Cardiac septum (tissue), 1 donor: ENCODE results near the gene PTPRN2. TPM values are rescaled to one million over a fixed set of nuclear protein-coding genes. Genes with fewer than 3 reads are reported as not detected.

Source experiments
- DNase-seq: peaks from one replicate; pipeline ENCODE4 v3.0.0-alpha.2; 2020; ENCODE audit warnings: low spot score
- intact Hi-C: fragments of 100-400 bp; cut with DNase I; formaldehyde crosslinking; loops from one replicate; pipeline ENCODE4 v1.14.0; 2022
- total RNA-seq: library from RNA; stranded (reverse); fragmentation: NEBNext Ultra II Directional; extraction: Animal tissue kit (Norgen Biotek cat#: 25700); gene quantifications from one replicate; pipeline ENCODE4 v1.2.1, GENCODE V29; 2021
- donor health status: DM: no; HTN: no; CAD: no.

The PTPRN2 gene
- total RNA-seq, 1 donor from 2014 or later = 0.92 TPM

DNA sequence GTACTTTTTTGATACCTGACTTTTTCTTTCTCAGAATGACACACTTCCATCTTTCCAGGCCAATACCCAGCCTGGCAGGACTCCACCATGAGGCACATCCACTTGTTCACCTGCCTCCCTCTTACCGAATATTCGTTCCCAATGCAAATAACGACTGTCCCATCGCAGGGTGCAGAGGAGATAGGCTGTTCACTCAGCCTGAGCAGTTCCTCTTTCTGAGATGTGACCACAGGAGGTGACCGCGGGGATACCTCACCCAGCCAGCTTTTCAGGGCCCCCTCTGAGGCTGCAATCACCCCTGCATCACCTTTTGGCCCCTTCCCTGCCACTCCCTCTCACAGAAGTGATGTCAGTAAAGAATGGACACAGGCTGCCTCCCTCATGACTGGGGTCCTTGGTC lies 28.3 kb downstream of the PTPRN2 start:
- DNase-seq = no peak
- intact Hi-C loops = no loop called here

- intact Hi-C loops = no loop called here
- DNase-seq = no peak
Measured at GRCh38 chr7:158558816-158559215, 28.8 kb downstream of the PTPRN2 start.

DNA sequence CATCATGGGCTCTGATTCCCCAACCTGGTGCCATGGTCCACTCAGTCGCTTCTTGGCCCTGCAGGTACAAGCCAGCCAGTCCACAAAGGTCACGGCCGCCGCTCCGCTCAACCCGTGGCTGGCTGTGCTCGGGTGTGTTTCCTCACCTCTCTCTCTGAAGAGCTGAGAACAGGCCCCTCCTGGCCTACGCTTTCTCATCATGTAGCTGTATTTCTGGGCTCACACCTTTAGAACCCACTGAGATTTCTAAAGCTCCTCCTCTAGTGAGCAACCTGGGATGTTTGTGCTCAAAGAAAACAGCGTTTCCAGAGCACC lies 30.2 kb downstream of the PTPRN2 start:
- intact Hi-C loops = no loop called here
- DNase-seq = no peak

DNA sequence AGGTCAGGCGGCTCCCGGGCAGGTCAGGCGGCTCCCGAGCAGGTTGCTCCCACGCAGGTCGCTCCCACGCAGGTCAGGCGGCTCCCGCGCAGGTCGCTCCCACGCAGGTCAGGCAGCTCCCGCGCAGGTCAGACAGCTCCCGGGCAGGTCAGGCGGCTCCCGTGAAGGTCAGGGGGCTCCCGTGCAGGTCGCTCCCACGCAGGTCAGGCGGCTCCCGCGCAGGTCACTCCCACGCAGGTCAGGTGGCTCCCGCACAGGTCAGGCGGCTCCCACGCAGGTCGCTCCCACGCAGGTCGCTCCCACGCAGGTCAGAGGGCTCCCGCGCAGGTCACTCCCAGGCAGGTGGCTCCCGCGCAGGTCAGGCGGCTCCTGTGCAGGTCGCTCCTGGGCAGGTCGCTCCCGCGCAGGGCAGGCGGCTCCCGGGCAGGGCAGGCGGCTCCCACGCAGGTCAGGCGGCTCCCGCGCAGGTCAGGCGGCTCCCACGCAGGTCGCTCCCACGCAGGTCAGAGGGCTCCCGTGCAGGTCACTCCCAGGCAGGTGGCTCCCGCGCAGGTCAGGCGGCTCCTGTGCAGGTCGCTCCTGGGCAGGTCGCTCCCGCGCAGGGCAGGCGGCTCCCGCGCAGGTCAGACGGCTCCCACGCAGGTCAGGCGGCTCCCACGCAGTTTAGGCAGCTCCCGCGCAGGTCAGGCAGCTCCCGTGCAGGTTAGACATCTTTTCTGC lies 30.7 kb downstream of the PTPRN2 start:
- no peak for DNase-seq
- intact Hi-C loops = no loop called here

- DNase-seq = no peak
- intact Hi-C loops = no loop called here
Measured at GRCh38 chr7:158555034-158555520, 32.5 kb downstream of the PTPRN2 start.

GRCh38 chr7:158550886-158551452 lies 36.7 kb downstream of the PTPRN2 start:
- intact Hi-C loops = no loop called here
- DNase-seq = no peak

DNA sequence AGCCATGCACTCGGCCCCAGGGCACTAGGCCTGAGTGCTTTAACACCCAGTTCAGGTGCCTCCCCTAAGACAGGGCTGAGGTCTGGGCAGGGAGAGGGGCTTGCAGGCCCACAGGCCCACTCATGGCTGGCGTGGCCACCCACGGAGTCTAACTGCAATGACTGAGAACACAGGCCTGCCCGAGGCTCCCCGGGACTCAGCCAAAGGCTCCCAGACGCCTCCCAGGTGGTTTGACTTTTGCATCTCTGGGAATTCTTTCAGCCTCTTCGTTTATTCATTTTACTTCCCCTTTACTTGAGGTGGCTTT lies 37.3 kb downstream of the PTPRN2 start:
- intact Hi-C loops = no loop called here
- DNase-seq = no peak

GRCh38 chr7:158549616-158550393 lies 37.8 kb downstream of the PTPRN2 start:
- DNase-seq = no peak
- intact Hi-C loops = no loop called here

DNA sequence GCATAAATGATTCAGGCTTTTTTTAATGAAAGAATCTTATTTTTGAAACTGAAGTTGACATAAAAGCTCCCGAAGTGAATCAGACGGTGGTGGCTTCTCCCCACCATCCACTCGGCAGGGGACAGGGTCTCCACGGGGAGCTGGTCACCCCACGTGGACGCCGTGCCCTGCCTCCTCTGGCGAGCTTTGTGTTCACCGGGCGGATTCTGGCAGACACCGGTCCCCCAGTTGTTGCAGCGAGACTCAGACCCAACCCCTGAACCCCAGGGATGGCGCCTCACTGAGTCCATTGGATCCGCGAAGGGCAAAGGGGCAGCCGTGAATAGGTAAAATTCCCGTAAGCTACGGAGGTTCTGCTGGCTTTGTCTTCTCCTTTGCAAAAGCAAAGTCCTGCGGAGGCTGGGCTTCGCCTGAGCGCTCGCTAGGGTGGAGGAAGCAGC lies 38.4 kb downstream of the PTPRN2 start:
- DNase-seq = no peak
- intact Hi-C loops = no loop called here

DNA sequence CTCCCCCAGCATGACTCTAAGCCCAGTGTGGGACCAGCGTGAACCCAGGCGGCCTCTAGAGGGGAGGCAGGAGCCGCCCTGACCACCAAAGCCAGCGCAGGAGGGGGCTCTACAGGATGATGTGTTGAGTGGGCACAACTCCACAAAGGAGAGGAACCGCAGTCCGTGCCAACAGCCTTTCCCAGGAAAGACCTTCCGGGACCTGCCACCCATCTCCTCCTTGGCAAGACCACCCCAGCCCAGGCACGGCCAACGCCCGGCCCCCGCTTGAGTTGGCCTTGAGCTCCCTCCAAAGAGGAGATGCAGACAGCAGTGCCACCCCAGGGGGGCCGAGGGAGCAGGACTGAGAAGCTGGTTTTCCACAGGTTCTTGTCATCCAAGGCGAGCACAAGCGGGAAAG lies 38.9 kb downstream of the PTPRN2 start:
- intact Hi-C loops = no loop called here
- DNase-seq = no peak

- intact Hi-C loops = no loop called here
- DNase-seq = no peak
Measured at GRCh38 chr7:158547817-158548216, 39.8 kb downstream of the PTPRN2 start.

- no peak for DNase-seq
- intact Hi-C loops = no loop called here
Measured at GRCh38 chr7:158546626-158547025, 41.0 kb downstream of the PTPRN2 start.

DNA sequence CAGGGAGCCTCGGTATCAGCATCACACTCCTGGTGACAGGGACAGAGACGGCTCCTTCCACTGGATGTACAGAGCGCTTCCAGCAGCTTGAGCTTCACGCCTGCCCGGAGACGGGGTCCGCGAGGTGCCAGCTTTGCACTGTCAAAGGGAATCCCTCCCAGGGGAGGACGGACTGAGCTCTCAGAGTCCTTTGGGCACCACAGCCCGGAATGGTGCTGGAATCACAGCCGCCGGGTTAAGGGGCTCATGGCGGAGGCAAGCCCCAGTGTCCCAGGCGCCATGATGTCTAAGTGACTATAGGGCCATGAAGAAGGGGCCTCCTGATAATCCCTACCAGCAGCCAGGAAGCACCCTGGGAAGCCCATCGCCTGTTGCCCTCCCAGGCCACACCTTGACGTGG lies 41.4 kb downstream of the PTPRN2 start:
- intact Hi-C loops = no loop called here
- no peak for DNase-seq

GRCh38 chr7:158544708-158545107 lies 42.9 kb downstream of the PTPRN2 start:
- intact Hi-C loops = no loop called here
- no peak for DNase-seq

DNA sequence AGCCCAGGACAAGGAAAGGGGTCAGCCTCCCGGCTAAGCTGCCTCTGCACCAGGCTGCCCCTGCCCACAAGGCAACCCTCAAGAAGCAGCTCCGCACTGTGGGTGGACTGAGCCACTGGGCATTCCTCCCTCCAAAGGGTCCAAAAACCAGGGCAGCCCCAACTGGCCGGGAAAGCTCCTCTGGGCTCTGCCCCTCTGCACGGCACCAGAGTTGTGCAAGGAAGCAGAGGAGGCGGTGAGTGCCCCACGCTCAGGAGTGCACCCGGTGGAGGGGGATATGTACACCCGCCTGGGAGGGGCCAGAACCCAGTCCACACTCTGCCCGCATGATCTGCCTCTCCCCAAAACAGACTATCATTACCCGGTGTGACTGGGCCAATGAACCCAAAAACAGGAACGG lies 43.8 kb downstream of the PTPRN2 start:
- DNase-seq = no peak
- intact Hi-C loops = no loop called here

DNA sequence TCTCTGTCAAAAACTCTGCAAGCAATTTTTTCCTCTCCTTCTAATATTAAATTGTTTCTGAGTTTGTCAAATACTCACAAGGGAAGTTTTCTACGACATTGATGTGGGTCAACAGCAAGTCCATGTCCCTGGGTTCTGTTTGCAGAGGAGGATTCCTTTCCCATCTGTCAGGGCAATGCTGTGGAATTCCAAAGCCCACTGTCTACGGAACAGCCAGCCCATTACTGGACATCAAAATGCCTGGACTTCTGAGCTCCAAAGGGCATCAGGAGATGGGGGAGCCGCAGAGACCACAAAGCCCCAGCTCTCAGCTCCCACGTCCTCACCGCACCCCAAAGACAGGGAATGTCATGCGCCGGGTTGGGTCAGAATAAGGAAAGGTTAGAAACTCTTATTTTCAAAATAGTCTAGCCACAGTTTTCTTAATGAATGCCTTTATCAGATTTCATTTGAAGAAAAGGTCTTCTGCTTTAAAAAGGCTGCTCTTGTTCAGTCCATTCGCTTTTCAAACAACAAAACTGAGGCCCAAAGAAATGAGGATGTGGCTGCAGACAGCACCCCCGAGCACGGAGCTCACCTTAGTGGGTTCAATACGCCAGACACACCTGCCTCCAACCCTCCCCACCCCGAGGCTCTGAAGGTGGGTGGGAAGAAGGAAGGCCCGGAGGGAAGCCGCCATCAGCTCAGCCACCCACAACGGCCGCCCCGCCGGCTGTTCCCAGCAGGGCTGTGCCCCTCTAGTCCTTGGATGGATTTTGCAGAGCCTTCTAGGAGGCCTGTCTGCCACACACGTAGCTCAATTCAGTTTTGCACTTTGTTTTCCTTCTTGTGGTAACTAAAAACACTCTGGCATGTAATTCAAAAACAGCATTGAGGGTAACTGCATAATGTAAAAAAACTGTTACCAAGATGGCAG lies 44.7 kb downstream of the PTPRN2 start:
- intact Hi-C loops = no loop called here
- no peak for DNase-seq

DNA sequence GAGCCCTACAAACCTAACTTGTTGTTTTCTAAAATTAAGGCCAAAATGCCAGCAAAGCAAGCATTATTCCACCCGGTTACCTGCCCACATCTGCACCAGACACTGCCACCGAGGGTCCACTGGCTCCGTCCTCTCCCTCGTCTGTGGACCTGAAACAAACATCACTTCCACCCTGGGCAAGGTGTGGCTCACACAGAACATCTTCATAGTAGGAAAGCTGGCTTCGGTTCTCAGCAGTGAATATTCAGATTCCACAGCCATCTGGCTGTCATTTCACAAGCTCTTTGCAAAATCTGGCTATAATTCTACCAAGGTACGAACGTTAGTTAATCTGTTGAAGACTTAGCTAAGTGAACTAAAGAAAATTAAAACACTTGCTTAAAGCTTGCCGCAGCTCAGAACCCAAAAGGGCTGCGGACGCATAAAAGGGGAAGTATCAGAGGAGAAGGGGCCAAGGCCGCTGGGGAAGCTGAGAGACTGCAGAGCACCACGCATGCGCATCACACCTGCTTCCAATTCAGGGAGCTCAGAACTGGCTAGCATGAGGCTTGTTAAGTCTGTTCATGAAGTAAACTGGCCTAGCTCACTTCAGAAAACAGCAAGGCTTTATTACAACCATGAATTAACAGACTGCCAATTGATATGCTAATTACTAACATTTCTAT lies 46.1 kb downstream of the PTPRN2 start:
- intact Hi-C loops = no loop called here
- no peak for DNase-seq

GRCh38 chr7:158539711-158540146 lies 47.9 kb downstream of the PTPRN2 start:
- DNase-seq = no peak
- intact Hi-C loops = no loop called here

DNA sequence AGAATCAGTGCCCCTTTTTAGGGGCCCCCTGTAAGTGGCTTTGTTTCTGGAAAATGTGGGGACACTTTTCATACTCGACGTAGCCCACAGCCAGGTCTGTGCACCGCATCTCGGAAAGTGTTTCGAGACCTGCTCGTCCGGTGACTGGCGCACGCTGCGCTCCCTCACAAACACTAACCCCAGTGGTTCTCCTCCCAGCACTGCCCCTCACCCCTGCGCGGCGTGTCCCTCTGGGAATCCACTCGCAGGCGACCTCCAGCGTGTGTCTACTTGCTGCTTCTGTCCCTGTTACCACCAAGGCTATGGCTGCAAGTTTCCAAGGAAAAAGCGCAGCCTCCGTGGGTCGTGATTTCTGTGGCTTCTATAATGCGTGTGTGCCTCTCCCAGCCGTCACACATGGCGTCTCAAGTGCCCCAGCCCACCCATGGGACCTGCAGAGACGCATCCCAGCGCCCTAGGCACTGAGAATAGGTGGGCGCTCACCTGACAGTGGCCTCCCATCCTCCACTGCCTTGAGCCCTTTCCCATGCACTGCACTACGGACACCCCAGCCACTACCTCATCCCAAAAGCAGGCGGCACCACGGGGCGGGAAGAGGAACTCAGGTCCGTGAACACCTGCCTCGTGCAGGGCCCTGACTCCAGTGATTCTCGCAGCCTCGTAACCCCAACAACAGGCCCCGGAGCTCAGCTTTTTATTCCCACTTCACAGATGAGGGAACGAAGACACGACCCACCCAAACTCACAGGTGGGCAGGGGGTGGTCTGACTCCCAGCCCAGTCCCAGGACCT lies 49.3 kb downstream of the PTPRN2 start:
- intact Hi-C loops = no loop called here
- no peak for DNase-seq
